K562 (cell line): ENCODE data around the gene LRRC8A. TPM values are rescaled to one million over a fixed set of nuclear protein-coding genes. Genes with fewer than 3 reads are reported as not detected.
"Not testable (repeated sequence)": the region's sequence is repeated elsewhere in the genome, so short reads cannot be mapped to it uniquely, and the experiment has no call there.

Experiments used
- ATAC-seq: fragments of 200-7000 bp; cut with Tn5 transposase; 3 replicates; pipeline ENCODE4 v1.9.1; 2020; ENCODE audit warnings: moderate library complexity
- BruUV-seq: library from RNA; stranded (reverse); fragments of 400-500 nt; replicated peaks from 2 replicates; lab custom pipeline; 2021; lab: Mats Ljungman, UMichigan
- CTCF ChIA-PET: fragments of 300-600 bp; formaldehyde crosslinking; extraction: SDS; loops from one replicate; lab custom pipeline; 2021; ENCODE audit warnings: low intra/inter-chr PET ratio; lab: Yijun Ruan, JAX
- POLR2A ChIA-PET: fragments of 300-600, 350-650 bp; sonication (Branson Sonifier 250); formaldehyde crosslinking; extraction: SDS; loops from one replicate; lab custom pipeline; 2021; ENCODE audit warnings: antibody characterized with exemption, inconsistent platforms; lab: Yijun Ruan, JAX
- DNase-seq, 4 experiments: peaks; one replicate each; pipeline versions ENCODE4 v3.0.0 to v3.0.0-alpha.2; 2011 to 2018; ENCODE audit warnings: low spot score in 3 of 4, mixed read lengths in 3 of 4; ENCODE audit errors: extremely low read depth in 1 of 4
- FAIRE-seq: peaks from 2 replicates; lab custom pipeline; 2011; peaks lifted over from hg19 to GRCh38; lab: Jason Lieb, UNC
- H2AFZ ChIP-seq: 2 replicates; pipeline ENCODE4 v1.6.0; 2011; ENCODE audit warnings: low read depth, low read length, control low read depth, inconsistent platforms
- H3K27ac ChIP-seq: fragments of 200-600 bp; 3 replicates; pipeline ENCODE4 v1.8.0; 2011; ENCODE audit warnings: low read depth, mild to moderate bottlenecking, control low read depth, inconsistent platforms, low read length, moderate library complexity, mixed read lengths; ENCODE audit errors: extremely low read depth
- H3K27me3 ChIP-seq, 2 experiments: fragments of 300-600 bp in 1 of 2; 2 replicates in 1 of 2; 3 replicates in 1 of 2; pipeline versions ENCODE4 v1.6.0 to v1.8.0; 2011; ENCODE audit warnings: inconsistent platforms in 2 of 2, low read length in 2 of 2, mild to moderate bottlenecking in 1 of 2, mixed read lengths in 1 of 2, moderate library complexity in 1 of 2; ENCODE audit not compliant: control insufficient read depth in 2 of 2, insufficient read depth in 2 of 2
- H3K36me3 ChIP-seq: fragments of 300-600 bp; 3 replicates; pipeline ENCODE4 v1.8.0; 2011; ENCODE audit warnings: mild to moderate bottlenecking, low read length, inconsistent platforms; ENCODE audit not compliant: control insufficient read depth, insufficient read depth
- H3K4me1 ChIP-seq, 2 experiments: fragments of 200-600 bp in 1 of 2; replicated peaks in 1 of 2; 2 replicates in 1 of 2; 3 replicates in 1 of 2; pipeline versions ENCODE4 v1.5.1 to v1.8.0; 2011; ENCODE audit warnings: inconsistent platforms in 2 of 2, low read length in 2 of 2, mild to moderate bottlenecking in 1 of 2, mixed read lengths in 1 of 2, moderate library complexity in 1 of 2; ENCODE audit not compliant: control insufficient read depth in 2 of 2, insufficient read depth in 2 of 2
- H3K4me2 ChIP-seq: 2 replicates; pipeline ENCODE4 v1.6.1; 2011; ENCODE audit warnings: low read length, control low read depth, inconsistent platforms, mixed read lengths; ENCODE audit not compliant: insufficient read depth
- H3K4me3 ChIP-seq: fragments of 200-600 bp; sonication (generic), shearing (Covaris generic); 2 replicates; pipeline ENCODE4 v1.5.1; 2016; ENCODE audit warnings: control low read depth, inconsistent platforms
- H3K79me2 ChIP-seq: fragments of 200-600 bp; 3 replicates; pipeline ENCODE4 v1.8.0; 2011; ENCODE audit warnings: low read length, inconsistent platforms; ENCODE audit not compliant: control insufficient read depth, insufficient read depth
- H3K9ac ChIP-seq, 2 experiments: 2 replicates each; pipeline versions ENCODE4 v1.6.0 to v1.6.1; 2011; ENCODE audit warnings: low read depth in 2 of 2, low read length in 2 of 2, control low read depth in 1 of 2, inconsistent platforms in 1 of 2, mild to moderate bottlenecking in 1 of 2, mixed read lengths in 1 of 2; ENCODE audit not compliant: insufficient read depth in 1 of 2
- H3K9me1 ChIP-seq: one replicate; pipeline ENCODE4 v1.6.0; 2011; ENCODE audit warnings: inconsistent platforms, mild to moderate bottlenecking, low read length, moderate library complexity; ENCODE audit not compliant: control insufficient read depth, insufficient read depth
- H3K9me3 ChIP-seq: replicated peaks from 2 replicates; pipeline ENCODE4 v1.5.1; 2011; ENCODE audit warnings: low read depth, low read length, inconsistent platforms; ENCODE audit not compliant: control insufficient read depth, insufficient read depth
- H4K20me1 ChIP-seq: replicated peaks from 2 replicates; pipeline ENCODE4 v1.6.1; 2011; ENCODE audit warnings: low read length, inconsistent platforms, mixed read lengths; ENCODE audit not compliant: control insufficient read depth, insufficient read depth
- DACH1 ChIP-seq: fragments of 450-650 bp; IDR thresholded peaks from 2 replicates; pipeline ENCODE4 v1.6.1; 2018; ENCODE audit not compliant: partially characterized antibody
- TAF9B ChIP-seq: fragments of 450-650 bp; IDR thresholded peaks from 2 replicates; pipeline ENCODE4 v1.6.1; 2018; ENCODE audit warnings: mild to moderate bottlenecking; ENCODE audit not compliant: partially characterized antibody
- WGBS: fragments of 100-300 bp; shearing (Covaris generic); methylation state at CpG from one replicate; pipeline ENCODE4 v1.1.6; 2016; ENCODE audit warnings: low coverage, mixed read lengths; ENCODE audit not compliant: insufficient coverage; ENCODE audit errors: missing lambda C conversion rate; 5-methylcytosine and 5-hydroxymethylcytosine counted together
- in situ Hi-C: fragments of 300-500 bp; cut with MboI; formaldehyde crosslinking; loops from 4 replicates; pipeline ENCODE4 v1.15.0; 2018; ENCODE audit warnings: inconsistent platforms, mixed read lengths
- intact Hi-C: fragments of 100-400 bp; cut with micrococcal nuclease; formaldehyde crosslinking; loops from 2 replicates; pipeline ENCODE4 v1.14.2; 2022
- polyA plus RNA-seq, 8 experiments: library from polyadenylated mRNA; depleted of rRNA in 4 of 8; stranded (reverse) in 5 of 8; unstranded in 3 of 8; fragments of >200 nt; fragmentation: Nextera tagmentation in 2 of 8; fragmentation: Illumina TruSeq in 1 of 8; extraction: Ambion mirVana in 2 of 8; extraction: Trizol in 1 of 8; gene quantifications; 2 replicates each; pipeline versions ENCODE4 v1.2.1 to v1.2.3, GENCODE V29; 2011 to 2014; ENCODE audit warnings: inconsistent platforms in 1 of 8, missing spikeins in 1 of 8
- total RNA-seq, 7 experiments: library from RNA; depleted of rRNA in 6 of 7; stranded (reverse); fragments of >200 nt in 6 of 7; fragmentation: Illumina TruSeq in 2 of 7; extraction: Trizol in 2 of 7; gene quantifications; 2 replicates each; pipeline versions ENCODE4 v1.2.1 to v1.2.3, GENCODE V29; 2011 to 2021; ENCODE audit warnings: low replicate concordance in 1 of 7

LRRC8A gene
- total and polyA plus RNA-seq, 9 of the 15 experiments (the other 6 are each of a cell fraction or from before 2014, with no cell fraction given): 2.9 to 24.7 (median 8.9) TPM

- TF ChIP-seq TAF9B: peak; percentile 93
These were observed 65.8 kb downstream of the LRRC8A start, which contains the start of the genes DOLK and NUP188 (continued) for GRCh38 chr9:128947527-128948301.

- H3K27me3 ChIP-seq, H2AFZ ChIP-seq, CTCF ChIA-PET, BruUV-seq, H3K4me1 ChIP-seq, ATAC-seq, in situ Hi-C loops, H4K20me1 ChIP-seq, H3K27ac ChIP-seq, H3K79me2 ChIP-seq, intact Hi-C loops, H3K9me3 ChIP-seq, H3K9ac ChIP-seq, H3K4me3 ChIP-seq, H3K9me1 ChIP-seq, H3K4me2 ChIP-seq, DNase-seq, FAIRE-seq: not testable (repeated sequence)
- POLR2A ChIA-PET: interaction anchor here (0.8 kb wide), 1 partner anchor 249 kb away, joined by 3 read pairs; no protein-coding TSS in a partner anchor
- H3K36me3 ChIP-seq: peaks cover 86% of the 10 kb centered on the region
- peak; percentile 94 for TF ChIP-seq DACH1
- WGBS: 94% methylated on average over 9 of the region's 9 CpGs
These were observed 79.5 kb downstream of the LRRC8A start for GRCh38 chr9:128961403-128961802.

Other genes starting within 250 kb of the LRRC8A start
Only the 7 nearest of the 17 such genes appear.
- gene TBC1D13, start 94.9 kb upstream of the LRRC8A start, total RNA-seq (2014; rRNA removed): 9.9 and 16.6 TPM in 2 replicates
- 8.0 and 10.5 TPM in 2 replicates for gene TBC1D13, start 94.9 kb upstream of the LRRC8A start, total RNA-seq (2014; rRNA removed; fragmentation: Illumina TruSeq; extraction: Trizol)
- 11.4 TPM in 2 replicates for gene TBC1D13, start 94.9 kb upstream of the LRRC8A start, total RNA-seq (2015; rRNA removed; fragmentation: Illumina TruSeq; extraction: Trizol)
- 24.4 and 27.5 TPM in 2 replicates for gene TBC1D13, start 94.9 kb upstream of the LRRC8A start, total RNA-seq (2021)
- 21.7 and 24.9 TPM in 2 replicates for gene TBC1D13, start 94.9 kb upstream of the LRRC8A start, polyA plus RNA-seq (2011; rRNA removed)
- 28.7 and 30.5 TPM in 2 replicates for gene TBC1D13, start 94.9 kb upstream of the LRRC8A start, polyA plus RNA-seq (2014; fragmentation: Illumina TruSeq; extraction: Trizol)
- 1 to 10 TPM; 2.3 to 3.0 TPM for gene TBC1D13, start 94.9 kb upstream of the LRRC8A start, polyA plus RNA-seq (2014; fragmentation: Nextera tagmentation; extraction: Ambion mirVana)
- gene TBC1D13, start 94.9 kb upstream of the LRRC8A start, polyA plus RNA-seq (2014; rRNA removed): 14.3 and 18.6 TPM in 2 replicates
- gene ENDOG, start 63.6 kb upstream of the LRRC8A start, total RNA-seq (2014; rRNA removed): 91.0 and 99.6 TPM in 2 replicates
- 6.3 and 8.8 TPM in 2 replicates for gene ENDOG, start 63.6 kb upstream of the LRRC8A start, total RNA-seq (2014; rRNA removed; fragmentation: Illumina TruSeq; extraction: Trizol)
- 25.5 and 26.3 TPM in 2 replicates for gene ENDOG, start 63.6 kb upstream of the LRRC8A start, total RNA-seq (2015; rRNA removed; fragmentation: Illumina TruSeq; extraction: Trizol)
- 83.2 and 84.9 TPM in 2 replicates for gene ENDOG, start 63.6 kb upstream of the LRRC8A start, total RNA-seq (2021)
- 30.0 and 42.1 TPM in 2 replicates for gene ENDOG, start 63.6 kb upstream of the LRRC8A start, polyA plus RNA-seq (2011; rRNA removed)
- 8.7 and 16.3 TPM in 2 replicates for gene ENDOG, start 63.6 kb upstream of the LRRC8A start, polyA plus RNA-seq (2014; fragmentation: Illumina TruSeq; extraction: Trizol)
- 1 to 10 TPM; 1.2 to 3.8 TPM for gene ENDOG, start 63.6 kb upstream of the LRRC8A start, polyA plus RNA-seq (2014; fragmentation: Nextera tagmentation; extraction: Ambion mirVana)
- 77.2 and 80.2 TPM in 2 replicates for gene ENDOG, start 63.6 kb upstream of the LRRC8A start, polyA plus RNA-seq (2014; rRNA removed)
- 42.9 and 51.1 TPM in 2 replicates for gene SPOUT1, start 52.3 kb upstream of the LRRC8A start, total RNA-seq (2014; rRNA removed)
- gene SPOUT1, start 52.3 kb upstream of the LRRC8A start, total RNA-seq (2014; rRNA removed; fragmentation: Illumina TruSeq; extraction: Trizol): 12.1 and 20.6 TPM in 2 replicates
- gene SPOUT1, start 52.3 kb upstream of the LRRC8A start, total RNA-seq (2015; rRNA removed; fragmentation: Illumina TruSeq; extraction: Trizol): 29.5 and 33.6 TPM in 2 replicates
- gene SPOUT1, start 52.3 kb upstream of the LRRC8A start, total RNA-seq (2021): 121 and 133 TPM in 2 replicates
- gene SPOUT1, start 52.3 kb upstream of the LRRC8A start, polyA plus RNA-seq (2011; rRNA removed): 50.5 and 79.2 TPM in 2 replicates
- gene SPOUT1, start 52.3 kb upstream of the LRRC8A start, polyA plus RNA-seq (2014; fragmentation: Illumina TruSeq; extraction: Trizol): 37.4 and 49.5 TPM in 2 replicates
- gene SPOUT1, start 52.3 kb upstream of the LRRC8A start, polyA plus RNA-seq (2014; fragmentation: Nextera tagmentation; extraction: Ambion mirVana): 10 to 100 TPM; 10.6 to 13.2 TPM
- gene SPOUT1, start 52.3 kb upstream of the LRRC8A start, polyA plus RNA-seq (2014; rRNA removed): 45.2 and 71.9 TPM in 2 replicates
- gene KYAT1, start 183 bp upstream of the LRRC8A start, total RNA-seq (2014; rRNA removed): 11.1 and 16.0 TPM in 2 replicates
- gene KYAT1, start 183 bp upstream of the LRRC8A start, total RNA-seq (2014; rRNA removed; fragmentation: Illumina TruSeq; extraction: Trizol): 6.5 and 8.8 TPM in 2 replicates
- 8.5 and 9.2 TPM in 2 replicates for gene KYAT1, start 183 bp upstream of the LRRC8A start, total RNA-seq (2015; rRNA removed; fragmentation: Illumina TruSeq; extraction: Trizol)
- gene KYAT1, start 183 bp upstream of the LRRC8A start, total RNA-seq (2021): 11.7 and 14.7 TPM in 2 replicates
- 16.1 and 20.2 TPM in 2 replicates for gene KYAT1, start 183 bp upstream of the LRRC8A start, polyA plus RNA-seq (2011; rRNA removed)
- 13.4 and 14.8 TPM in 2 replicates for gene KYAT1, start 183 bp upstream of the LRRC8A start, polyA plus RNA-seq (2014; fragmentation: Illumina TruSeq; extraction: Trizol)
- 10 to 100 TPM in 1 of 2 experiments, 1 to 10 TPM in 1; 6.4 to 11.0 TPM for gene KYAT1, start 183 bp upstream of the LRRC8A start, polyA plus RNA-seq (2014; fragmentation: Nextera tagmentation; extraction: Ambion mirVana)
- gene KYAT1, start 183 bp upstream of the LRRC8A start, polyA plus RNA-seq (2014; rRNA removed): 16.8 and 21.8 TPM in 2 replicates
- gene PHYHD1, start 38.8 kb downstream of the LRRC8A start, total RNA-seq (2014; rRNA removed): 0.49 and 1.3 TPM in 2 replicates
- 0.45 and 0.69 TPM in 2 replicates for gene PHYHD1, start 38.8 kb downstream of the LRRC8A start, total RNA-seq (2014; rRNA removed; fragmentation: Illumina TruSeq; extraction: Trizol)
- gene PHYHD1, start 38.8 kb downstream of the LRRC8A start, total RNA-seq (2015; rRNA removed; fragmentation: Illumina TruSeq; extraction: Trizol): 0.36 and 0.79 TPM in 2 replicates
- 0.58 and 0.66 TPM in 2 replicates for gene PHYHD1, start 38.8 kb downstream of the LRRC8A start, total RNA-seq (2021)
- gene PHYHD1, start 38.8 kb downstream of the LRRC8A start, polyA plus RNA-seq (2011; rRNA removed): 1.2 and 2.1 TPM in 2 replicates
- 0.80 and 1.0 TPM in 2 replicates for gene PHYHD1, start 38.8 kb downstream of the LRRC8A start, polyA plus RNA-seq (2014; fragmentation: Illumina TruSeq; extraction: Trizol)
- 1 to 10 TPM in 1 of 2 experiments, under 1 TPM in 1; 0.80 to 1.0 TPM for gene PHYHD1, start 38.8 kb downstream of the LRRC8A start, polyA plus RNA-seq (2014; fragmentation: Nextera tagmentation; extraction: Ambion mirVana)
- 0.32 and 0.91 TPM in 2 replicates for gene PHYHD1, start 38.8 kb downstream of the LRRC8A start, polyA plus RNA-seq (2014; rRNA removed)
- 11.7 and 18.4 TPM in 2 replicates for gene DOLK, start 65.5 kb downstream of the LRRC8A start, total RNA-seq (2014; rRNA removed)
- gene DOLK, start 65.5 kb downstream of the LRRC8A start, total RNA-seq (2014; rRNA removed; fragmentation: Illumina TruSeq; extraction: Trizol): 7.5 and 8.4 TPM in 2 replicates
- gene DOLK, start 65.5 kb downstream of the LRRC8A start, total RNA-seq (2015; rRNA removed; fragmentation: Illumina TruSeq; extraction: Trizol): 13.7 and 14.0 TPM in 2 replicates
- gene DOLK, start 65.5 kb downstream of the LRRC8A start, total RNA-seq (2021): 14.2 and 14.7 TPM in 2 replicates
- 10.8 and 13.0 TPM in 2 replicates for gene DOLK, start 65.5 kb downstream of the LRRC8A start, polyA plus RNA-seq (2011; rRNA removed)
- gene DOLK, start 65.5 kb downstream of the LRRC8A start, polyA plus RNA-seq (2014; fragmentation: Illumina TruSeq; extraction: Trizol): 14.0 and 15.0 TPM in 2 replicates
- gene DOLK, start 65.5 kb downstream of the LRRC8A start, polyA plus RNA-seq (2014; fragmentation: Nextera tagmentation; extraction: Ambion mirVana): 1 to 10 TPM; 2.6 to 3.7 TPM
- 10.6 and 11.1 TPM in 2 replicates for gene DOLK, start 65.5 kb downstream of the LRRC8A start, polyA plus RNA-seq (2014; rRNA removed)
- gene NUP188, start 65.6 kb downstream of the LRRC8A start, total RNA-seq (2014; rRNA removed): 64.3 and 92.3 TPM in 2 replicates
- 66.6 and 84.5 TPM in 2 replicates for gene NUP188, start 65.6 kb downstream of the LRRC8A start, total RNA-seq (2014; rRNA removed; fragmentation: Illumina TruSeq; extraction: Trizol)
- 69.9 and 70.6 TPM in 2 replicates for gene NUP188, start 65.6 kb downstream of the LRRC8A start, total RNA-seq (2015; rRNA removed; fragmentation: Illumina TruSeq; extraction: Trizol)
- 123 and 135 TPM in 2 replicates for gene NUP188, start 65.6 kb downstream of the LRRC8A start, total RNA-seq (2021)
- gene NUP188, start 65.6 kb downstream of the LRRC8A start, polyA plus RNA-seq (2011; rRNA removed): 71.2 and 106 TPM in 2 replicates
- gene NUP188, start 65.6 kb downstream of the LRRC8A start, polyA plus RNA-seq (2014; fragmentation: Illumina TruSeq; extraction: Trizol): 107 and 110 TPM in 2 replicates
- 10 to 100 TPM; 11.7 to 17.9 TPM for gene NUP188, start 65.6 kb downstream of the LRRC8A start, polyA plus RNA-seq (2014; fragmentation: Nextera tagmentation; extraction: Ambion mirVana)
- gene NUP188, start 65.6 kb downstream of the LRRC8A start, polyA plus RNA-seq (2014; rRNA removed): 64.7 and 70.6 TPM in 2 replicates